Coronary artery (tissue), 2 donors: ENCODE data around the gene LAPTM5.

Experiments used
- DNase-seq: peaks from one replicate; pipeline ENCODE4 v3.0.0-alpha.2; 2017; ENCODE audit warnings: low spot score
- H3K27ac ChIP-seq, 2 donors: fragments of 200-600 bp; sonication (generic); one replicate each; pipeline ENCODE4 v1.5.1; 2016 to 2019
- H3K4me3 ChIP-seq: fragments of 200-600 bp; sonication (generic); 2 replicates; pipeline ENCODE4 v1.5.1; 2016; ENCODE audit warnings: mild to moderate bottlenecking, moderate library complexity
- CTCF ChIP-seq: fragments of 200-600 bp; sonication (generic); IDR thresholded peaks from one replicate; pipeline ENCODE4 v1.5.1; 2019; ENCODE audit warnings: antibody characterized with exemption

LAPTM5 gene

GRCh38 chr1:30786264-30786991 is 28.9 kb upstream of the LAPTM5 start:
- H3K4me3 ChIP-seq: no peak overlapping the region
- DNase-seq: no peak
- H3K27ac ChIP-seq: peak overlapping the region in 1 of 2 donors; percentile 1
- no peak for TF ChIP-seq CTCF

GRCh38 chr1:30785714-30786113 is 28.1 kb upstream of the LAPTM5 start:
- DNase-seq: no peak
- H3K27ac ChIP-seq: no peak overlapping the region
- no peak overlapping the region for H3K4me3 ChIP-seq
- no peak for TF ChIP-seq CTCF

GRCh38 chr1:30785181-30785580 is 27.6 kb upstream of the LAPTM5 start:
- Histone ChIP-seq H3K27ac (no peak overlapping the region), H3K4me3 (no peak overlapping the region)
- no peak for DNase-seq
- no peak for TF ChIP-seq CTCF

- DNase-seq: no peak
- no peak overlapping the region for H3K27ac ChIP-seq
- H3K4me3 ChIP-seq: no peak overlapping the region
- TF ChIP-seq CTCF: no peak
Observed at GRCh38 chr1:30783256-30783915, 25.8 kb upstream of the LAPTM5 start.

GRCh38 chr1:30782361-30783255 is 25.0 kb upstream of the LAPTM5 start:
- Histone ChIP-seq H3K4me3 (no peak overlapping the region), H3K27ac (no peak overlapping the region)
- peak; percentile 72 for TF ChIP-seq CTCF
- DNase-seq: no peak

GRCh38 chr1:30781906-30782305 is 24.3 kb upstream of the LAPTM5 start:
- no peak for DNase-seq
- H3K4me3 ChIP-seq: no peak overlapping the region
- TF ChIP-seq CTCF: no peak
- H3K27ac ChIP-seq: no peak overlapping the region
